ENCODE data around the gene CDR2. TPM values are rescaled to one million over a fixed set of nuclear protein-coding genes. Genes with fewer than 3 reads are reported as not detected.
A peak's percentile ranks its signal among the peaks of the same experiment; 100 is the strongest.

CDR2 gene
- total RNA-seq, 1 donor from 2014 or later: 6.8 TPM

- Histone ChIP-seq H3K36me3 (no peaks in the 10 kb centered on the region), H3K27me3 (ENCODE audit: low read depth) (no peaks in the 10 kb centered on the region), H3K4me3 (peak overlapping the region; percentile 95), H3K9me3 (replicated peaks) (no peaks in the 10 kb centered on the region), H3K4me1 (peaks cover 46% of the 10 kb centered on the region), H3K27ac (replicated peaks) (peak overlapping the region; percentile 92)
- TF ChIP-seq CTCF (IDR thresholded peaks at IDR 0.05; ENCODE audit: borderline replicate concordance): no peak
- intact Hi-C loops (cut with micrococcal nuclease): loop anchor here (5.0 kb wide), 1 partner anchor 99 kb away; no protein-coding TSS in a partner anchor
- DNase-seq: no peak
Measured at GRCh38 chr16:22296225-22297113, 78.0 kb downstream of the CDR2 start.

Other genes starting within 250 kb of the CDR2 start
- 0.08 TPM for gene SDR42E2, start 212.1 kb downstream of the CDR2 start, total RNA-seq
- 22.1 TPM for gene EEF2K, start 168.3 kb downstream of the CDR2 start, total RNA-seq
- 38.4 TPM for gene POLR3E, start 77.2 kb downstream of the CDR2 start, total RNA-seq
- 49.5 TPM for gene NPIPB5, start 136.3 kb upstream of the CDR2 start, total RNA-seq